Calu3 (cell line): Measurements from ENCODE around the gene MBP. TPM values are rescaled to one million over a fixed set of nuclear protein-coding genes. Genes with fewer than 3 reads are reported as not detected.

Source experiments
- BruUV-seq: library from RNA; stranded (reverse); fragments of 400-500 nt; replicated peaks from 2 replicates; lab custom pipeline; 2021; lab: Mats Ljungman, UMichigan
- CTCF ChIA-PET: fragments of 300-600 bp; sonication (Branson Sonifier 250); formaldehyde crosslinking; loops from one replicate; lab custom pipeline; 2022; ENCODE audit warnings: antibody characterized with exemption; lab: Charles Lee
- DNase-seq: peaks from one replicate; pipeline ENCODE4 v3.0.0; 2022
- H3K27ac Mint-ChIP-seq: one replicate; pipeline ENCODE4 v1.8.0; 2022; ENCODE audit warnings: mixed read lengths; ENCODE audit not compliant: unreplicated experiment
- H3K27me3 Mint-ChIP-seq: one replicate; pipeline ENCODE4 v1.8.0; 2022; ENCODE audit warnings: mixed read lengths; ENCODE audit not compliant: unreplicated experiment
- H3K36me3 Mint-ChIP-seq: one replicate; pipeline ENCODE4 v1.8.0; 2022; ENCODE audit warnings: mild to moderate bottlenecking, moderate library complexity, mixed read lengths; ENCODE audit not compliant: insufficient read depth, unreplicated experiment
- H3K4me1 Mint-ChIP-seq: one replicate; pipeline ENCODE4 v1.8.0; 2022; ENCODE audit warnings: mild to moderate bottlenecking, low read depth, mixed read lengths; ENCODE audit not compliant: unreplicated experiment
- H3K4me3 Mint-ChIP-seq: one replicate; pipeline ENCODE4 v1.8.0; 2022; ENCODE audit warnings: mild to moderate bottlenecking, low read depth, moderate library complexity, mixed read lengths; ENCODE audit not compliant: unreplicated experiment
- H3K9me3 Mint-ChIP-seq: one replicate; pipeline ENCODE4 v1.8.0; 2022; ENCODE audit warnings: low read depth, mixed read lengths; ENCODE audit not compliant: unreplicated experiment
- CTCF ChIP-seq: fragments of 200-600 bp; IDR thresholded peaks from one replicate; pipeline ENCODE4 v1.8.0; 2022; ENCODE audit warnings: antibody characterized with exemption; ENCODE audit not compliant: unreplicated experiment
- intact Hi-C: fragments of 100-400 bp; cut with micrococcal nuclease; formaldehyde crosslinking; loops from one replicate; pipeline ENCODE4 v1.10.0; 2022; ENCODE audit not compliant: unreplicated experiment
- total RNA-seq: library from RNA; stranded (reverse); gene quantifications from 2 replicates; pipeline ENCODE4 v1.2.3, GENCODE V29; 2022

MBP gene
- total RNA-seq, 1 experiment from 2014 or later: 221 TPM

GRCh38 chr18:77086034-77086433 is 46.5 kb downstream of the MBP start:
- Mint-ChIP-seq H3K4me3 (no peak overlapping the region), H3K36me3 (peaks cover 68% of the 10 kb centered on the region), H3K27ac (peak overlapping the region; percentile 14), H3K27me3 (no peaks in the 10 kb centered on the region), H3K9me3 (no peaks in the 10 kb centered on the region), H3K4me1 (peaks cover 76% of the 10 kb centered on the region)
- intact Hi-C loops: loop anchor here (5.0 kb wide), 1 partner anchor 41 kb away; no protein-coding TSS in a partner anchor
- no peak for DNase-seq
- BruUV-seq: no TSS peak
- CTCF ChIA-PET: interaction anchor here (1.1 to 1.8 kb wide), 4 partner anchors 8 to 28 kb away, joined by 3 to 5 read pairs (median 4); no protein-coding TSS in a partner anchor
- no peak for TF ChIP-seq CTCF

GRCh38 chr18:77084688-77085035 is 47.9 kb downstream of the MBP start:
- H3K9me3 Mint-ChIP-seq: no peaks in the 10 kb centered on the region
- peak overlapping the region; percentile 62 for H3K27ac Mint-ChIP-seq
- peaks cover 70% of the 10 kb centered on the region for H3K36me3 Mint-ChIP-seq
- H3K4me3 Mint-ChIP-seq: peak overlapping the region; percentile 6
- BruUV-seq: no TSS peak
- no peak for TF ChIP-seq CTCF
- CTCF ChIA-PET: interaction anchor here (0.6 to 1.9 kb wide), 12 partner anchors 9 to 663 kb away, joined by 3 to 13 read pairs (median 3); no protein-coding TSS in a partner anchor
- DNase-seq: no peak
- H3K27me3 Mint-ChIP-seq: no peaks in the 10 kb centered on the region
- H3K4me1 Mint-ChIP-seq: peaks cover 67% of the 10 kb centered on the region
- intact Hi-C loops: loop anchor here (5.0 kb wide), 1 partner anchor 43 kb away; no protein-coding TSS in a partner anchor

- Mint-ChIP-seq H3K4me3 (no peak overlapping the region), H3K4me1 (peaks cover 63% of the 10 kb centered on the region), H3K9me3 (no peaks in the 10 kb centered on the region), H3K36me3 (peaks cover 74% of the 10 kb centered on the region), H3K27ac (no peak overlapping the region), H3K27me3 (no peaks in the 10 kb centered on the region)
- no peak for DNase-seq
- intact Hi-C loops: no loop called here
- BruUV-seq: no TSS peak
- CTCF ChIA-PET: no interaction called here
- no peak for TF ChIP-seq CTCF
These were observed 50.1 kb downstream of the MBP start for GRCh38 chr18:77082316-77082955.

GRCh38 chr18:77081390-77081778 is 51.2 kb downstream of the MBP start:
- no peak for DNase-seq
- no peak for TF ChIP-seq CTCF
- Mint-ChIP-seq H3K4me3 (no peak overlapping the region), H3K4me1 (peaks cover 52% of the 10 kb centered on the region), H3K27me3 (no peaks in the 10 kb centered on the region), H3K9me3 (no peaks in the 10 kb centered on the region), H3K27ac (peak overlapping the region; percentile 18), H3K36me3 (peaks cover 76% of the 10 kb centered on the region)
- BruUV-seq: no TSS peak
- CTCF ChIA-PET: no interaction called here
- intact Hi-C loops: no loop called here
